A673 (cell line): ENCODE results near the gene ITGB2. TPM values are rescaled to one million over a fixed set of nuclear protein-coding genes. Genes with fewer than 3 reads are reported as not detected.

Experiments
- BruUV-seq: library from RNA; stranded (reverse); fragments of 400-500 nt; replicated peaks from 2 replicates; lab custom pipeline; 2021; lab: Mats Ljungman, UMichigan
- CTCF ChIA-PET: fragments of 300-600 bp; sonication (Branson Sonifier 250); formaldehyde crosslinking; loops from one replicate; lab custom pipeline; 2022; ENCODE audit warnings: antibody characterized with exemption; lab: Charles Lee
- POLR2A ChIA-PET: fragments of 300-600 bp; sonication (Branson Sonifier 250); formaldehyde crosslinking; loops from one replicate; lab custom pipeline; 2022; ENCODE audit warnings: antibody characterized with exemption; ENCODE audit not compliant: low non-redundant PET; lab: Charles Lee
- DNase-seq: peaks from one replicate; pipeline ENCODE4 v3.0.0-alpha.2; 2015; ENCODE audit warnings: low spot score
- H3K27ac ChIP-seq: fragments of 200-600 bp; sonication (generic); 2 replicates; pipeline ENCODE4 v1.5.1; 2016; ENCODE audit warnings: mixed run types, low read depth, mild to moderate bottlenecking, mixed read lengths, antibody characterized with exemption, low read length; ENCODE audit not compliant: poor library complexity, severe bottlenecking
- H3K27me3 ChIP-seq: fragments of 200-600 bp; sonication (generic); replicated peaks from 2 replicates; pipeline ENCODE4 v1.6.1; 2017; ENCODE audit warnings: mixed run types, low read depth, mild to moderate bottlenecking, mixed read lengths, antibody characterized with exemption, low read length; ENCODE audit not compliant: insufficient read depth, poor library complexity
- H3K36me3 ChIP-seq: fragments of 200-600 bp; sonication (generic); 2 replicates; pipeline ENCODE4 v1.6.1; 2016; ENCODE audit warnings: mixed run types, mild to moderate bottlenecking, mixed read lengths, antibody characterized with exemption, low read length; ENCODE audit not compliant: insufficient read depth, poor library complexity, severe bottlenecking
- H3K4me1 ChIP-seq: fragments of 200-600 bp; sonication (generic); 2 replicates; pipeline ENCODE4 v1.6.1; 2017; ENCODE audit warnings: mixed run types, mild to moderate bottlenecking, mixed read lengths, antibody characterized with exemption, low read length; ENCODE audit not compliant: insufficient read depth, poor library complexity, severe bottlenecking
- H3K4me3 ChIP-seq: fragments of 200-600 bp; sonication (generic); 2 replicates; pipeline ENCODE4 v1.5.1; 2016; ENCODE audit warnings: low read depth, mixed run types, mild to moderate bottlenecking, mixed read lengths, low read length; ENCODE audit not compliant: poor library complexity, severe bottlenecking
- H3K9me3 ChIP-seq: fragments of 200-600 bp; sonication (generic); 2 replicates; pipeline ENCODE4 v1.6.1; 2016; ENCODE audit warnings: mixed run types, low read depth, mild to moderate bottlenecking, mixed read lengths, antibody characterized with exemption, low read length; ENCODE audit not compliant: poor library complexity, severe bottlenecking
- EZH2 ChIP-seq: fragments of 200-600 bp; sonication (generic); IDR thresholded peaks from 2 replicates; pipeline ENCODE4 v1.6.1; 2017; ENCODE audit warnings: borderline replicate concordance, low read depth, mild to moderate bottlenecking, mixed read lengths, antibody characterized with exemption, low read length; ENCODE audit not compliant: poor library complexity, severe bottlenecking
- intact Hi-C: fragments of 100-400 bp; cut with micrococcal nuclease; formaldehyde crosslinking; loops from one replicate; pipeline ENCODE4 v1.10.0; 2022; ENCODE audit not compliant: unreplicated experiment
- total RNA-seq: library from RNA; stranded (reverse); gene quantifications from 2 replicates; pipeline ENCODE4 v1.2.3, GENCODE V29; 2021
- TF ChIP-seq, protein P1 (sequence below): fragments of 300-800, 200-600 bp; sonication (generic); conservative IDR thresholded peaks from 2 replicates; pipeline ENCODE4 v1.5.1; 2017; ENCODE audit warnings: low read depth, mild to moderate bottlenecking, antibody characterized with exemption, low read length, moderate library complexity, mixed read lengths

ITGB2 gene
- total RNA-seq, 1 experiment from 2014 or later = 5.0 TPM

DNA sequence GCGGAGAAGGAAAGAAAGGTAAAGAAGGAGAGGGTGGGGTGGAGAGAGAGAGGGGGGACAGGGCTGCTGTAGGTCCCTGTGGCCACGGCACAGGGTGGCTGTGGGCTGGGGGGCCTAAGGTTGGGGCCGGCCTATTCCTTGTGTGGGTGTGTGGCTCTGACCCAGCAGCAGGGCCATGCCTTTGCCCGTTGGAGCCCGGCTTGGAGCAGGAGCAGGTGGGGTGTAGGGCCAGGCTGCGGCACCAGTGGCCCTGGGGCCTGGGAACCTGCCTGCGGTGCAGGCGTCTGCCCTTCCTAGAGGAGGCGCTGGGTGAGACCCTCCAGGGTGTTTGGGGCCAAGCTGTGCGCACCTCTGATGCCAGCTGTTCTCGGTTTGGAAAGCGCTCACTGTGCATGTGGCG, 83.2 kb downstream of the ITGB2 start:
- no TSS peak for BruUV-seq
- no peak for DNase-seq
- CTCF ChIA-PET = no interaction called here

DNA sequence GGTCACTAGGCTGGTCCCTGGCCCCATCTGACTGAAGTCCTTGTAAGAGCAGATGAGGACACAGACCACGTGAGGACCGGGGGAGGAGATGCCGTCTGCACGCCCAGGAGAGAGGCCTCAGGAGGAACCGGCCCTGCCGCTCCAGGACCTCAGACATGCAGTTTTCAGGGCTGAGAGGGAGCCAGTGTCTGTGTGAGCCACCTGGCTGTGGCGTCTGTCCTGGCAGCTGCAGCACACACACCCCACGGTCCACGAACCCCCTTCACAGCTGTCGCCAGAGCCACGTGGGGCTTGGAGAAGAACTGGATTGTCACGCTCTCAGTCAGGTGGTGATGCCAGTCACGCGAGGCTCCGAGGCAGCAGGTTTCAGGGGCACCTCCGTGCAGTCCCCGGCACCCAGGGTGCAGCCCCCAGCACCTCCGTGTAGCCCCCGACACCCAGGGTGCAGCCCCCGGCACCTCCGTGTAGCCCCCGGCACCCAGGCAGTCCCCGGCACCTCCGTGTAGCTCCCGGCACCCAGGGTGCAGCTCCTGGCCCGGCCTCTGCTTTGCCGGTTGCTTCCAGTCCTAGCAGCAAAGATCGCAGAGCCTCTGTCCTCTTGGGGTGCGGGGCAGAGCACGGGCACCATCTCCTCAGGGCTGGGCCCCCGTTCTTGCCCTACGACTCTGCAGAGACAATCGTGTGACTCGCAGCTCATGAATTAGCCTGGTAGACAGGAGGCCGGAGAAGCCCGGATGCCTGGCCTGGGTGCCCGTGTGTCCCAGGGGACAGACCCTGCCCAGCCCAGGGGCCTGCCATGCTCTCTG, 83.8 kb downstream of the ITGB2 start:
- Histone ChIP-seq H3K27me3 (no peaks in the 10 kb centered on the region), H3K4me1 (no peaks in the 10 kb centered on the region), H3K4me3 (no peak overlapping the region), H3K27ac (no peak overlapping the region), H3K9me3 (no peaks in the 10 kb centered on the region), H3K36me3 (no peaks in the 10 kb centered on the region)
- no TSS peak for BruUV-seq
- POLR2A ChIA-PET = no interaction called here
- CTCF ChIA-PET = no interaction called here
- no peak for TF ChIP-seq EZH2
- TF ChIP-seq, protein P1, sequence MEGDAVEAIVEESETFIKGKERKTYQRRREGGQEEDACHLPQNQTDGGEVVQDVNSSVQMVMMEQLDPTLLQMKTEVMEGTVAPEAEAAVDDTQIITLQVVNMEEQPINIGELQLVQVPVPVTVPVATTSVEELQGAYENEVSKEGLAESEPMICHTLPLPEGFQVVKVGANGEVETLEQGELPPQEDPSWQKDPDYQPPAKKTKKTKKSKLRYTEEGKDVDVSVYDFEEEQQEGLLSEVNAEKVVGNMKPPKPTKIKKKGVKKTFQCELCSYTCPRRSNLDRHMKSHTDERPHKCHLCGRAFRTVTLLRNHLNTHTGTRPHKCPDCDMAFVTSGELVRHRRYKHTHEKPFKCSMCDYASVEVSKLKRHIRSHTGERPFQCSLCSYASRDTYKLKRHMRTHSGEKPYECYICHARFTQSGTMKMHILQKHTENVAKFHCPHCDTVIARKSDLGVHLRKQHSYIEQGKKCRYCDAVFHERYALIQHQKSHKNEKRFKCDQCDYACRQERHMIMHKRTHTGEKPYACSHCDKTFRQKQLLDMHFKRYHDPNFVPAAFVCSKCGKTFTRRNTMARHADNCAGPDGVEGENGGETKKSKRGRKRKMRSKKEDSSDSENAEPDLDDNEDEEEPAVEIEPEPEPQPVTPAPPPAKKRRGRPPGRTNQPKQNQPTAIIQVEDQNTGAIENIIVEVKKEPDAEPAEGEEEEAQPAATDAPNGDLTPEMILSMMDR = no peak
- DNase-seq = no peak
- intact Hi-C loops = no loop called here

More for the DNA sequence above, 83.2 kb downstream of the ITGB2 start:
- no peaks in the 10 kb centered on the region for H3K27me3 ChIP-seq
- H3K36me3 ChIP-seq = no peaks in the 10 kb centered on the region
- no peaks in the 10 kb centered on the region for H3K9me3 ChIP-seq
- H3K27ac ChIP-seq = no peak overlapping the region
- intact Hi-C loops = no loop called here
- no peak overlapping the region for H3K4me3 ChIP-seq
- POLR2A ChIA-PET = no interaction called here
- H3K4me1 ChIP-seq = no peaks in the 10 kb centered on the region
- TF ChIP-seq EZH2 = no peak
- TF ChIP-seq, protein P1 = no peak

DNA sequence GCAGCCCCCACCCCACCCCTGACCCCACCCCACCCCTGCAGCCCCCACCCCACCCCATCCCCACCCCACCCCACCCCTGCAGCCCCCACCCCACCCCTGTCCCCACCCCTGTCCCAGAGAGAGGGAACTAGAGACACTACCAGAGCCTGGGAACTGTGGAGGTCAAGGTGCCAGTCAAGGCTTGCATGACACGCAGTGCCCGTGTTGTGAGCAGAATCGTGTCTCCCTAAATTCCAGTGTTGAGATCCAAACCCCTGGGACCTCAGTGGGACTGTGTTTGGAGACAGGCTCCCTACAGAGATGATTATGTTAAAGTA, 84.4 kb downstream of the ITGB2 start:
- Histone ChIP-seq H3K36me3 (no peaks in the 10 kb centered on the region), H3K27me3 (no peaks in the 10 kb centered on the region), H3K4me1 (no peaks in the 10 kb centered on the region), H3K4me3 (no peak overlapping the region), H3K27ac (no peak overlapping the region), H3K9me3 (no peaks in the 10 kb centered on the region)
- POLR2A ChIA-PET = no interaction called here
- DNase-seq = no peak
- BruUV-seq = no TSS peak
- CTCF ChIA-PET = no interaction called here
- no peak for TF ChIP-seq EZH2
- TF ChIP-seq, protein P1 = no peak
- intact Hi-C loops = no loop called here

Other genes starting within 250 kb of the ITGB2 start
- 0.80 and 2.8 TPM in 2 replicates for gene KRTAP12-1, start 238.7 kb downstream of the ITGB2 start, total RNA-seq
- not detected in 2 replicates for gene KRTAP10-12, start 223.7 kb downstream of the ITGB2 start, total RNA-seq
- 8.3 and 12.4 TPM in 2 replicates for gene TSPEAR, start 209.3 kb downstream of the ITGB2 start, total RNA-seq
- gene UBE2G2, start 119.1 kb downstream of the ITGB2 start, total RNA-seq = 204 and 212 TPM in 2 replicates
- gene SUMO3, start 102.8 kb downstream of the ITGB2 start, total RNA-seq = 124 and 132 TPM in 2 replicates
- 216 and 217 TPM in 2 replicates for gene PTTG1IP, start 47.2 kb downstream of the ITGB2 start, total RNA-seq
- 114 and 115 TPM in 2 replicates for gene SLX9, start 19.1 kb upstream of the ITGB2 start, total RNA-seq
- 22.6 and 31.9 TPM in 2 replicates for gene ADARB1, start 153.7 kb upstream of the ITGB2 start, total RNA-seq